CD4-positive, alpha-beta T cell (primary cell): Measurements from ENCODE around the gene CDC123. TPM values are rescaled to one million over a fixed set of nuclear protein-coding genes. Genes with fewer than 3 reads are reported as not detected.

Experiments used
- ATAC-seq: fragments of 200-7000 bp; cut with Tn5 transposase; one replicate; pipeline ENCODE4 v1.10.0; 2022; ENCODE audit warnings: mild to moderate bottlenecking; ENCODE audit not compliant: poor library complexity
- CTCF ChIA-PET: fragments of 350-600 bp; sonication (Branson Sonifier 250); formaldehyde crosslinking; loops from one replicate; lab custom pipeline; 2021; ENCODE audit warnings: antibody characterized with exemption, inconsistent platforms; lab: Charles Lee
- POLR2A ChIA-PET: fragments of 350-600 bp; sonication (Branson Sonifier 250); formaldehyde crosslinking; loops from one replicate; lab custom pipeline; 2021; ENCODE audit warnings: antibody characterized with exemption, inconsistent platforms; lab: Charles Lee
- DNase-seq, 14 experiments: peaks; one replicate each; pipeline ENCODE4 v3.0.0-alpha.2; 2013 to 2020; ENCODE audit warnings: mixed read lengths in 2 of 14
- H3K27ac ChIP-seq, 2 donors: one replicate each; pipeline versions ENCODE4 v1.5.1 to v1.7.0; 2013; ENCODE audit warnings: low read length in 2 of 2, low read depth in 1 of 2, mild to moderate bottlenecking in 1 of 2
- H3K27me3 ChIP-seq, 2 experiments: 1 replicate in 1 of 2; 2 replicates in 1 of 2; pipeline versions ENCODE4 v1.6.1 to v1.7.0; 2013; ENCODE audit warnings: low read length in 2 of 2, control low read depth in 1 of 2, mild to moderate bottlenecking in 1 of 2, moderate library complexity in 1 of 2; ENCODE audit not compliant: insufficient read depth in 2 of 2, control insufficient read depth in 1 of 2
- H3K36me3 ChIP-seq: one replicate; pipeline ENCODE4 v1.6.1; 2013; ENCODE audit warnings: low read length, control low read depth; ENCODE audit not compliant: insufficient read depth
- H3K4me1 ChIP-seq: one replicate; pipeline ENCODE4 v1.6.1; 2013; ENCODE audit warnings: low read length, control low read depth; ENCODE audit not compliant: insufficient read depth
- H3K4me3 ChIP-seq: one replicate; pipeline ENCODE4 v1.5.1; 2013; ENCODE audit warnings: mild to moderate bottlenecking, low read length, moderate library complexity
- H3K9me3 ChIP-seq, 2 experiments: 1 replicate in 1 of 2; 2 replicates in 1 of 2; pipeline versions ENCODE4 v1.6.1 to v1.7.0; 2013; ENCODE audit warnings: low read length in 2 of 2, mild to moderate bottlenecking in 2 of 2, control low read depth in 1 of 2, moderate library complexity in 1 of 2; ENCODE audit not compliant: control insufficient read depth in 1 of 2, insufficient read depth in 1 of 2
- H3K27ac Mint-ChIP-seq: one replicate; pipeline ENCODE4 v1.8.0; 2020; ENCODE audit warnings: mixed read lengths
- H3K27me3 Mint-ChIP-seq: one replicate; pipeline ENCODE4 v1.8.0; 2021; ENCODE audit warnings: mixed read lengths
- H3K36me3 Mint-ChIP-seq: one replicate; pipeline ENCODE4 v1.8.0; 2021; ENCODE audit warnings: low read depth, mixed read lengths
- H3K4me1 Mint-ChIP-seq: one replicate; pipeline ENCODE4 v1.8.0; 2021; ENCODE audit warnings: low read depth, mixed read lengths
- H3K4me3 Mint-ChIP-seq: one replicate; pipeline ENCODE4 v1.8.0; 2020; ENCODE audit warnings: mild to moderate bottlenecking, mixed read lengths
- H3K9me3 Mint-ChIP-seq: one replicate; pipeline ENCODE4 v1.8.0; 2020; ENCODE audit warnings: mixed read lengths
- intact Hi-C, 2 experiments: fragments of 100-400 bp; cut with DNase I in 1 of 2; cut with micrococcal nuclease in 1 of 2; formaldehyde crosslinking; loops; one replicate each; pipeline versions ENCODE4 v1.15.1 to v1.9.0; 2023 to 2025; cut with DNase I, micrococcal nuclease
- total RNA-seq, 174 experiments: library from RNA in 2 of 174; stranded (reverse) in 2 of 174; gene quantifications; one replicate each; pipeline ENCODE4 v1.2.3 and lab custom pipeline; 2021 to 2026
- TF ChIP-seq, protein P1 (sequence below): fragments of 200-600 bp; IDR thresholded peaks from one replicate; pipeline ENCODE4 v1.8.0; 2022; ENCODE audit warnings: antibody characterized with exemption, mild to moderate bottlenecking

Gene CDC123
- total RNA-seq, 2 experiments from 2014 or later = 34.7 to 40.5 TPM

DNA sequence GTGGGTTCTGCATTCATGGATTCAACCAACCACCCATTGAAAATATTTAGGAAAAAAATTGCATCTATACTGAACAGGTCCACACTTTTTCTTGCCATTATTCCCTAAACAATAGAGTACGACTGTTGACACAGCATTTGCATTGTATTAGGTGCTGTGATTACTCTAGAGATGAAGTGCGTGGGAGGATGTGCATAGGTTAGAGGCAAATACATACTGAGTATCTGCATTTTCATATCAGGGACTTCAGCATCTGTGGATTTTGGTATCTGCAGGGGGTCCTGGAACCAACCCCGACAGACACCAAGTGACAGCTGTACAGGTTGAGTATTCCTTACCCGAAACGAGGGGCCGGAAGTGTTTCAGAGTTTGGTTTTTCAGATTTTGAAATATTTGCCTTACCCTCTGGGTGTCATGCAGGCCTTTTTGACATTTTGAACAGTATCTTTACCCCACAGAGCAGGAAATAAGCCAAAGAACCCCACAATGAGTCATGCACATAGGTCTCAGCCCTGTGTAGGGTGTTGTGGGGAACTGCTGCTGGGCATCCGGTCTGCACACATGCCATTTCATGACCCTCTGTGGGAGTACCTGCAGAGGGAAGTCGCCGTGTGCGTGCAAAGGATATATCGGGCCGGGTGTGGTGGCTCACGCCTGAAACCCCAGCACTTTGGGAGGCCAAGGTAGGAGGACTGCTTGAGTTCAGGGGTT, 14.8 kb upstream of the CDC123 start:
- Mint-ChIP-seq H3K27me3 (no peaks in the 10 kb centered on the region), H3K4me3 (peak overlapping the region; percentile 42), H3K36me3 (peaks cover 86% of the 10 kb centered on the region), H3K4me1 (peaks cover 19% of the 10 kb centered on the region), H3K27ac (peak overlapping the region; percentile 92), H3K9me3 (no peaks in the 10 kb centered on the region)
- TF ChIP-seq, protein P1, sequence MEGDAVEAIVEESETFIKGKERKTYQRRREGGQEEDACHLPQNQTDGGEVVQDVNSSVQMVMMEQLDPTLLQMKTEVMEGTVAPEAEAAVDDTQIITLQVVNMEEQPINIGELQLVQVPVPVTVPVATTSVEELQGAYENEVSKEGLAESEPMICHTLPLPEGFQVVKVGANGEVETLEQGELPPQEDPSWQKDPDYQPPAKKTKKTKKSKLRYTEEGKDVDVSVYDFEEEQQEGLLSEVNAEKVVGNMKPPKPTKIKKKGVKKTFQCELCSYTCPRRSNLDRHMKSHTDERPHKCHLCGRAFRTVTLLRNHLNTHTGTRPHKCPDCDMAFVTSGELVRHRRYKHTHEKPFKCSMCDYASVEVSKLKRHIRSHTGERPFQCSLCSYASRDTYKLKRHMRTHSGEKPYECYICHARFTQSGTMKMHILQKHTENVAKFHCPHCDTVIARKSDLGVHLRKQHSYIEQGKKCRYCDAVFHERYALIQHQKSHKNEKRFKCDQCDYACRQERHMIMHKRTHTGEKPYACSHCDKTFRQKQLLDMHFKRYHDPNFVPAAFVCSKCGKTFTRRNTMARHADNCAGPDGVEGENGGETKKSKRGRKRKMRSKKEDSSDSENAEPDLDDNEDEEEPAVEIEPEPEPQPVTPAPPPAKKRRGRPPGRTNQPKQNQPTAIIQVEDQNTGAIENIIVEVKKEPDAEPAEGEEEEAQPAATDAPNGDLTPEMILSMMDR = no peak
- peak overlapping the region in 1 of 2 donors; percentile 56 for H3K27ac ChIP-seq
- H3K4me3 ChIP-seq = no peak overlapping the region
- ATAC-seq = peak; percentile 97
- H3K36me3 ChIP-seq = peaks cover 38% of the 10 kb centered on the region
- peak; percentile 22 to 91 (median 63) for DNase-seq
- CTCF ChIA-PET = no interaction called here
- H3K27me3 ChIP-seq = no peaks in the 10 kb centered on the region
- no peaks in the 10 kb centered on the region for H3K9me3 ChIP-seq
- intact Hi-C loops = loop anchor here in 1 of 2 experiments (2.0 kb wide), 1 partner anchor 14 kb away; the partner anchor contains the start of gene NUDT5
- peaks cover 22% of the 10 kb centered on the region for H3K4me1 ChIP-seq
- POLR2A ChIA-PET = interaction anchor here (1.0 to 2.4 kb wide), 2 partner anchors 14 to 933 kb away, joined by 3 to 13 read pairs; partner anchors contain the start of genes CDC123 and NUDT5

DNA sequence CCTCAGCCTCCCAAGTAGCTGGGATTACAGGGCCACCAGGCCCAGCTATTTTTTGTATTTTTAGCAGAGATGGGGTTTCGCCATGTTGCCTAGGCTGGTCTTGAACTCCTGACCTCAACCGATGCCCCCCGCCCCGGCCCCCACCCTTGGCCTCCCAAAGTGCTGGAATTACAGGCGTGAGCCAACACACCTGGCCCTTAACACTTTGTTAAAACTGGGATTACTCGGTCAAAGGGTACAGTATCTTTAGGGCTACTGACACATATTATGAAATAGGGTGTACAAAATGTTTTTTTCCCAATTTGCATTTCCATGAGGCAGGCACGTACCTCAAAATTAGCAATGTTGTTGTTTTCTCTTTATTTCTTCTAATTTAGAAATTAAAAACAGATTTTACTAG, 11.8 kb upstream of the CDC123 start:
- Histone ChIP-seq H3K27me3 (no peaks in the 10 kb centered on the region), H3K9me3 (no peaks in the 10 kb centered on the region), H3K27ac (no peak overlapping the region), H3K4me1 (peaks cover 22% of the 10 kb centered on the region), H3K36me3 (peaks cover 30% of the 10 kb centered on the region), H3K4me3 (no peak overlapping the region)
- peaks cover 71% of the 10 kb centered on the region for H3K36me3 Mint-ChIP-seq
- intact Hi-C loops = no loop called here
- ATAC-seq = no peak
- no peak overlapping the region for H3K27ac Mint-ChIP-seq
- POLR2A ChIA-PET = interaction anchor here (1.0 to 1.4 kb wide), 3 partner anchors 9 to 12 kb away, joined by 3 to 5 read pairs (median 3); partner anchors contain the start of genes CDC123 and NUDT5
- H3K4me3 Mint-ChIP-seq = no peak overlapping the region
- no peaks in the 10 kb centered on the region for H3K9me3 Mint-ChIP-seq
- no peak for DNase-seq
- no peaks in the 10 kb centered on the region for H3K27me3 Mint-ChIP-seq
- peaks cover 20% of the 10 kb centered on the region for H3K4me1 Mint-ChIP-seq
- CTCF ChIA-PET = interaction anchor here (0.6 to 1.2 kb wide), 2 partner anchors 11 to 716 kb away, joined by 5 read pairs; partner anchors contain the start of genes CDC123 and NUDT5
- TF ChIP-seq, protein P1 = no peak

DNA sequence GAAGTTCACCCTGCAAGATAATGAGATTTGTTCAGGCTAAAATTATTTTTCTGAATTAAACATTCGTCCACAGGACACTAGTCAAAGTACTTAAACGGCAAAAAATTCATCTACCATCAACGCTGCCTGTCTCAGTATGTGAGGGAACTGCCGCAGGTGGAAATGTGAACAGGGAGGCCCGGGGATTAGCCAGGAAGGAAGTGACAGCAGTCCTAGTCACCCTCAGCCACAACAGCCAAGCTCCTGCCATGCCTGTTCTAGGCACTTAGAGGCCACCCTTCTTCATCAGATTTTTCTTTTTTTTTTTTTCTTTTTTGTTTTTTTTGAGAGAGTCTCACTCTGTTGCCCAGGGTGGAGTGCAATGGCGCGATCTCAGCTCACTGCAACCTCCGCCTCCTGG, 9.7 kb upstream of the CDC123 start:
- no peaks in the 10 kb centered on the region for H3K27me3 Mint-ChIP-seq
- H3K4me1 Mint-ChIP-seq = peaks cover 15% of the 10 kb centered on the region
- TF ChIP-seq, protein P1 = no peak
- Histone ChIP-seq H3K4me1 (peaks cover 10% of the 10 kb centered on the region), H3K27me3 (no peaks in the 10 kb centered on the region), H3K36me3 (peaks cover 30% of the 10 kb centered on the region), H3K27ac (no peak overlapping the region), H3K4me3 (no peak overlapping the region), H3K9me3 (no peaks in the 10 kb centered on the region)
- DNase-seq (peak in 2 of 14 experiments; percentile 29 to 30), ATAC-seq (no peak)
- intact Hi-C loops = no loop called here
- POLR2A ChIA-PET = interaction anchor here (0.9 kb wide), 1 partner anchor 10 kb away, joined by 3 read pairs; the partner anchor contains the start of gene CDC123
- CTCF ChIA-PET = interaction anchor here (0.9 kb wide), 1 partner anchor 45 kb away, joined by 3 read pairs; no protein-coding TSS in a partner anchor
- H3K27ac Mint-ChIP-seq = no peak overlapping the region
- H3K9me3 Mint-ChIP-seq = no peaks in the 10 kb centered on the region
- peaks cover 53% of the 10 kb centered on the region for H3K36me3 Mint-ChIP-seq
- H3K4me3 Mint-ChIP-seq = no peak overlapping the region
